Activated naive CD4-positive, alpha-beta T cell treated with anti-CD3 and anti-CD28 coated beads for 36 hours (primary cell): ENCODE measurements around the gene AANAT. TPM values are rescaled to one million over a fixed set of nuclear protein-coding genes. Genes with fewer than 3 reads are reported as not detected.

Source experiments
- CTCF ChIA-PET: fragments of 350-600 bp; sonication (Branson Sonifier 250); formaldehyde crosslinking; loops from one replicate; lab custom pipeline; 2021; ENCODE audit warnings: antibody characterized with exemption; lab: Charles Lee
- DNase-seq: peaks from one replicate; pipeline ENCODE4 v3.0.0-alpha.2; 2020
- H3K27ac Mint-ChIP-seq: one replicate; pipeline ENCODE4 v1.8.0; 2021; ENCODE audit warnings: mild to moderate bottlenecking, mixed read lengths
- H3K27me3 Mint-ChIP-seq: one replicate; pipeline ENCODE4 v1.8.0; 2021; ENCODE audit warnings: low read depth, mixed read lengths
- H3K36me3 Mint-ChIP-seq: one replicate; pipeline ENCODE4 v1.8.0; 2021; ENCODE audit warnings: low read depth, mixed read lengths
- H3K4me1 Mint-ChIP-seq: one replicate; pipeline ENCODE4 v1.8.0; 2021; ENCODE audit warnings: low read depth, mixed read lengths
- H3K4me3 Mint-ChIP-seq: one replicate; pipeline ENCODE4 v1.8.0; 2021; ENCODE audit warnings: mild to moderate bottlenecking, moderate library complexity, mixed read lengths
- H3K9me3 Mint-ChIP-seq: one replicate; pipeline ENCODE4 v1.8.0; 2021; ENCODE audit warnings: mixed read lengths
- intact Hi-C: fragments of 100-400 bp; cut with micrococcal nuclease; formaldehyde crosslinking; loops from one replicate; pipeline ENCODE4 v1.15.1; 2023
- total RNA-seq, 2 experiments: library from RNA; stranded (reverse); gene quantifications; one replicate each; pipeline ENCODE4 v1.2.3, GENCODE V29; 2021

Gene AANAT
- total RNA-seq, 2 experiments from 2014 or later = not detected

DNA sequence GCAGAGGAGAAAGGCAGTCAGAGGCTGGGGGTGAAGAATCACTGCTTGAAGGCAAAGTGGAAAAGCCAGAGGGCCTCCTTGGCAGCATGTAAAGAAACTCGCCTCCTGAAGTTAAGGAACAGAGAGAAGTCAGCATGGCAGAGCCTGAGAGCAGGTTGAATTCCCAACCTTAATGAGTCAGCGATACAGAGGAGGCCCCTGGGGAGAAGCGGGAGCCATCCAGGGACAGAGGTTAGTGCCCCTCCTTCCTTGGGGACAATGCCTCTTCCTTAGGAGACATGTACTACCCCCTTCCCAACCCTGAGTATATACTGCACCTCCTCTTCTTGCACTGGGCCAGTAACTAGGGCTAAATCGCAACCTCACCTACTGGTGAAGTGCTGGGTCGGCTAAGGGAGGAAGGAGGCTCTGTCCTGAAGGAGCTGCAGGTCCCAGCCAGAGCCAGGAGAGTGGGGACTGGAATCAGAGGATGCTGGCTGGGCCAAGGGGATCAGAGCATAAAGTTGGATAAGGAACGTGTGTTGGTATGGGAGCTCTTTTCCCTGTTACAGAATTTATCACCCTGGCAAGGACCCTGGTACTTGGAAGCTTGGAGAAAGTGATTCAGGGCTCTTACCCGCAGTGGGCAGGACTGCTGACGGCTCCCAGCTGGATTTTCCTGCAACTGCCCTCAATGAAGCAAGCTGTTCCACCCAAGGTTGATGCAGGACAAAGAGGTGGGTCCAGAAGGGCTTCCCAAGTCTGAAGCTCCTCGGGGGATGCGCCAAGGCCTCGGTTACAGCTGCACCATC is 5.4 kb upstream of the AANAT start:
- peaks cover 2% of the 10 kb centered on the region for H3K4me1 Mint-ChIP-seq
- intact Hi-C loops = no loop called here
- CTCF ChIA-PET = interaction anchor here (0.6 to 1.4 kb wide), 5 partner anchors 37 to 293 kb away, joined by 3 to 6 read pairs (median 3); no protein-coding TSS in a partner anchor
- no peaks in the 10 kb centered on the region for H3K27me3 Mint-ChIP-seq
- H3K4me3 Mint-ChIP-seq = no peak overlapping the region
- H3K9me3 Mint-ChIP-seq = no peaks in the 10 kb centered on the region
- DNase-seq = no peak
- no peaks in the 10 kb centered on the region for H3K36me3 Mint-ChIP-seq
- H3K27ac Mint-ChIP-seq = no peak overlapping the region

- H3K36me3 Mint-ChIP-seq = no peaks in the 10 kb centered on the region
- no peak overlapping the region for H3K4me3 Mint-ChIP-seq
- H3K27me3 Mint-ChIP-seq = no peaks in the 10 kb centered on the region
- CTCF ChIA-PET = interaction anchor here (0.9 to 5.6 kb wide), 5 partner anchors 37 to 54 kb away, joined by 3 to 58 read pairs (median 5); no protein-coding TSS in a partner anchor
- H3K4me1 Mint-ChIP-seq = peaks cover 2% of the 10 kb centered on the region
- H3K27ac Mint-ChIP-seq = no peak overlapping the region
- intact Hi-C loops = no loop called here
- H3K9me3 Mint-ChIP-seq = no peaks in the 10 kb centered on the region
- no peak for DNase-seq
These were observed 4.7 kb upstream of the AANAT start for GRCh38 chr17:76462556-76463290.

DNA sequence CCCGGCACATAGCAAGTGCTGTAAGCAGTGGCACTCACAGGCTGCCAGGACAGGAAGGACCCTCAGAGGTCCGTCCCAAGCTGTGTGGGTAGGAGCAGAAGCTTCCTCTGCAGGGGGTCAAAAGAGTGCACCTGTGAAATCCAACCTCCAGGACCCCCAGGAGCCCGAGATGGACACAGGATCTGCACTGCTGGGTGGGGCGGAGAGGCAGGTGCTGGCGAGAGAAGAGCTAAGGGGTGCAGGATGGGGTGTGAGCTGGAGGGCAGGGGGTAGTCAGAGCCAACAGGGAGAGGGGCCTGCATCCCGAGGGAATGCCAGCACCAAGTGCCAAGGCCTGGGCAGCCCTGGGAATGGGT is 650 bp upstream of the AANAT start:
- H3K27ac Mint-ChIP-seq = no peak overlapping the region

DNA sequence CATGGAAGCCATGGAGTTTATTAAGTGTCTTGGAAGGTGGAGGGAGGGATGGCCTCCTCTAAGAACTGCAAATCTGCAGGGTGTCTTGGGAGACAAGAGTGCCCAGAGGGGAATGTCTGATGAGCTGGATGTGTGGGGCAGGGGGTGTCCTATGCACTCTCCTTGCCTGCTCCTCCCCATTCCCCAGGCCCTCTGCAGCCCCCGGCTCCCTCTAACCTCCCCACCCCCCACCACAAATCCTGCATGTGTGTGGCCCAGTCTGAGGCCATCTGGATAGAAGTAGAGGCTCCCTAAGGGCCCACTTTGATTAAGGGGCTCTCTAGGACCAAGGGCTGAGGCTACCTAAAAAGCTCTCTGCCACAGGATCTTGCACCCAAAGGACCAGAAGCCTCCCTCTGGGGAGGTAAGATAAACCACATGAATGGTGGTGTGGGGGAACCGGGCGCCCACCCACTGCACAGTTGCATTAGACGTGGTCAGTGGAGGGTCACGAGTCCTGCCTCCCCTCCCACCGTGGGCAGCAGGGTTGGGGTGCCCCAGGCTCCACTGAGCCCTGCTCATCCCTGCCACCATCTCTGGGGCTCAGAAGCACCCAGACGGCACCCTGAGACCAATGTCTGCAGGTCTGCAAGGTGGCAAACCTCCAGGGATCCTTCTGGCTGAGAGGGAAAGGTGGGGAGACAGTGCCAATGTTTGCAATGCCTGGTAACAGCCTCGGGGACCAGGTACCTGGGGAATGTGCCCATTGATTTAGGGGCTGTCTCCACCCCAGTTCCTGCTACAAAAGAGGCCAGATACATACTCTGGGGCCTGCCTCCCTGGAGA is 618 bp downstream of the AANAT start:
- DNase-seq = no peak
- no peaks in the 10 kb centered on the region for H3K9me3 Mint-ChIP-seq
- intact Hi-C loops = no loop called here
- H3K27me3 Mint-ChIP-seq = no peaks in the 10 kb centered on the region
- CTCF ChIA-PET = interaction anchor here (0.6 to 5.6 kb wide), 11 partner anchors 9 to 74 kb away, joined by 3 to 58 read pairs (median 6); partner anchors contain the start of gene RHBDF2
- no peak overlapping the region for H3K27ac Mint-ChIP-seq
- H3K4me3 Mint-ChIP-seq = no peak overlapping the region
- peaks cover 2% of the 10 kb centered on the region for H3K4me1 Mint-ChIP-seq
- no peaks in the 10 kb centered on the region for H3K36me3 Mint-ChIP-seq

More for the DNA sequence above, 650 bp upstream of the AANAT start:
- H3K4me3 Mint-ChIP-seq = no peak overlapping the region
- no peaks in the 10 kb centered on the region for H3K36me3 Mint-ChIP-seq
- intact Hi-C loops = loop anchor here (1.0 kb wide), 3 partner anchors 40 to 81 kb away; no protein-coding TSS in a partner anchor
- CTCF ChIA-PET = interaction anchor here (0.8 to 5.6 kb wide), 18 partner anchors 9 to 157 kb away, joined by 3 to 58 read pairs (median 4); partner anchors contain the start of genes RHBDF2 and UBE2O
- H3K9me3 Mint-ChIP-seq = no peaks in the 10 kb centered on the region
- H3K27me3 Mint-ChIP-seq = no peaks in the 10 kb centered on the region
- H3K4me1 Mint-ChIP-seq = peaks cover 2% of the 10 kb centered on the region
- DNase-seq = no peak

DNA sequence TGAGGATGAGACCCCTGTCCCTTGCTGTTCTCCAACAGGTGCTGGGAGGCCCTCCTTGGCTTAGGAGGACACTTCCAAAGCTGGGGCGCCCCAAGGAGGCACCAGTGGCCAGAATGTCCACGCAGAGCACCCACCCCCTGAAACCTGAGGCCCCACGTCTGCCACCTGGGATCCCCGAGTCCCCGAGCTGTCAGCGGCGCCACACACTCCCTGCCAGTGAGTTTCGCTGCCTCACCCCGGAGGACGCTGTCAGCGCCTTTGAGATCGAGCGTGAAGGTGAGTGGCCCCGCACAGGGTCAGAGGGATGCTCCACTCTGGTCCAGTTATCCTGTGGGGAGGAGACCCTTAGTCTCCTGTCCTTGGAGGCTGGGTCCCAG is 1.2 kb downstream of the AANAT start:
- peaks cover 3% of the 10 kb centered on the region for H3K36me3 Mint-ChIP-seq
- no peaks in the 10 kb centered on the region for H3K9me3 Mint-ChIP-seq
- CTCF ChIA-PET = interaction anchor here (5.6 kb wide), 1 partner anchor 38 kb away, joined by 58 read pairs; no protein-coding TSS in a partner anchor
- H3K4me3 Mint-ChIP-seq = no peak overlapping the region
- peaks cover 2% of the 10 kb centered on the region for H3K4me1 Mint-ChIP-seq
- DNase-seq = no peak
- H3K27ac Mint-ChIP-seq = no peak overlapping the region
- intact Hi-C loops = no loop called here
- H3K27me3 Mint-ChIP-seq = no peaks in the 10 kb centered on the region

GRCh38 chr17:76469076-76469990 is 1.9 kb downstream of the AANAT start:
- H3K4me1 Mint-ChIP-seq = peaks cover 2% of the 10 kb centered on the region
- CTCF ChIA-PET = no interaction called here
- intact Hi-C loops = no loop called here
- H3K27ac Mint-ChIP-seq = no peak overlapping the region
- H3K36me3 Mint-ChIP-seq = peaks cover 3% of the 10 kb centered on the region
- no peak overlapping the region for H3K4me3 Mint-ChIP-seq
- DNase-seq = no peak
- no peaks in the 10 kb centered on the region for H3K9me3 Mint-ChIP-seq
- no peaks in the 10 kb centered on the region for H3K27me3 Mint-ChIP-seq

GRCh38 chr17:76469991-76470739 is 2.8 kb downstream of the AANAT start:
- peaks cover 3% of the 10 kb centered on the region for H3K36me3 Mint-ChIP-seq
- H3K27ac Mint-ChIP-seq = no peak overlapping the region
- peaks cover 2% of the 10 kb centered on the region for H3K4me1 Mint-ChIP-seq
- DNase-seq = no peak
- no peak overlapping the region for H3K4me3 Mint-ChIP-seq
- no peaks in the 10 kb centered on the region for H3K9me3 Mint-ChIP-seq
- no peaks in the 10 kb centered on the region for H3K27me3 Mint-ChIP-seq
- CTCF ChIA-PET = no interaction called here
- intact Hi-C loops = no loop called here

DNA sequence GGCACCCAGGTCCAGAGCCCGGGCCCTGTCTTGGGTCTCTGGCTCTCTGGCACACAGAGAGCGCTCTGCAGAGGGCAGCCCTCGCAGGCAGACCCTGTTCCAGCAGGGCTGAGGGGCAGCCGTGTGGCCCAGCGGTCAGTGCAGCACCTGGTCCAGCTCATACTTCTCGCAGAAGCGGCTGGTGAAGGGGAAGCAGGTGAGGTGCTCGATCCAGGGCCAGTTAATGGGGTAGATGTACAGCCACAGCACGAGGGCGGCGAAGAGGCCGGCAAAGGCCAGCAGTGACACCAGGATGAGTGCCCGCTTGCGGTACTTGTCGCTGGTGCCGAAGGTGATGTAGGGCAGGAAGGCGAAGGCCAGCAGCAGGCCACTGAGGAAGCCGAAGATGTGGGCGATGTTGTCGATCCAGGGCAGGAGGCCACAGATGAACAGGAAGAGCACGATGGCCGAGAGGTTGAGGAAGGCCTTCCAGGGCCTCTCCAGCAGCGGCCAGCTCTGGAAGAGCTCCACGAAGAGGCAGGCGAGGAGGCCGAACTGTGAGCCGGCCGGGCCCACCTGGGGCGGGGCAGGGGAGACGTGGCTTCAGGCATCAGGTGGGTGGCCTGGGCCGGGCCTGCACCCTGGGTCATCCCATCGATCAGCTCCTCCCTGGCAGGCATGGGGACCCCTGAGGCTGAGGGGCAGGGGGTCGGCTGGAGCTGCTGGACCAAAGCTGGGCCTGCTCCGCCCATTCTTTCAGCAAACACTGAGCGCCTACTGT is 4.3 kb downstream of the AANAT start:
- H3K4me1 Mint-ChIP-seq = no peaks in the 10 kb centered on the region
- peaks cover 4% of the 10 kb centered on the region for H3K36me3 Mint-ChIP-seq
- no peaks in the 10 kb centered on the region for H3K9me3 Mint-ChIP-seq
- DNase-seq = no peak
- H3K27ac Mint-ChIP-seq = no peak overlapping the region
- intact Hi-C loops = no loop called here
- no peaks in the 10 kb centered on the region for H3K27me3 Mint-ChIP-seq
- CTCF ChIA-PET = no interaction called here
- H3K4me3 Mint-ChIP-seq = no peak overlapping the region

DNA sequence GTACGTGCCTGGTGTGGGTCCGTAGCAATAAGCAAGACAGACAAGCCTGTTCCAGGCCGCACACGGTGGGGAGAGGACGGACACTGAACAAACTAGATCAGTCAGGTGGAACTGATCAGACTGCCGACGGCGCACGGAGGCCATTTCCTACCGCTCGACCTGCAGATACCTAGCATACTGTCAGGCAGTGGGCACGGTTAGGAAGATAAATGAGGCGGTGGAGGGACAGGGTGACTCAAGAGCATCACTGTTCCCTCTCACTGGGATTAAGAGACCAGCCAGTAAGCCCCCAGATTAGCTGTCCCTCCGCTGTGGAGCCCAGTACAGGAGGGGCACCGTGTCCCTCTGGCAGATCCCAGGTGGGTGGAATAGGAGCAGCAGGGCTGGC is 4.8 kb downstream of the AANAT start:
- peaks cover 4% of the 10 kb centered on the region for H3K36me3 Mint-ChIP-seq
- H3K9me3 Mint-ChIP-seq = no peaks in the 10 kb centered on the region
- H3K27me3 Mint-ChIP-seq = no peaks in the 10 kb centered on the region
- no peak for DNase-seq
- no peaks in the 10 kb centered on the region for H3K4me1 Mint-ChIP-seq
- H3K27ac Mint-ChIP-seq = no peak overlapping the region
- H3K4me3 Mint-ChIP-seq = no peak overlapping the region
- CTCF ChIA-PET = no interaction called here
- intact Hi-C loops = no loop called here

DNA sequence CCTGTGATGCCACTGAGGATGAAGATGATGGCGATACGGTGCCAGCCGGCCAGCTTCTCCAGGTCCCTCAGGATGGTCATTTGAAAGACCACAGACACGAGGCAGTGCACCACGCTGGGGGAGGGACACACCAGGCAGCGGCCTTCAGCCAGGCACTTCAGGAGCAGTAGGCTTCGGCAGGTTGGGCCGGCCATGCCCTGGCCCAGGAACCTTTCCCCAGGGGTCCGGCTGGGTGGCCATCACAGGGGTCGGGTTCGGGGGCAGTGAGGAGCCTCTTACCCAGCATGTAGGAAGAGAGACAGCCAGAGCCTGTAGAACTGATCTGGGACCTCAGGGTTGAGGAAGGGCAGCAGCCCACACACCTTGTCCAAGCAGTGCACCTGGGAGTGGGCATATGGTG is 5.3 kb downstream of the AANAT start:
- Mint-ChIP-seq H3K4me3 (no peak overlapping the region), H3K27me3 (no peaks in the 10 kb centered on the region), H3K36me3 (peaks cover 4% of the 10 kb centered on the region), H3K9me3 (no peaks in the 10 kb centered on the region), H3K4me1 (no peaks in the 10 kb centered on the region), H3K27ac (no peak overlapping the region)
- no peak for DNase-seq
- CTCF ChIA-PET = no interaction called here
- intact Hi-C loops = no loop called here
